Ovary (tissue), 3 donors: ENCODE measurements around the gene SIL1.

Experiments used
- POLR2A ChIP-seq: fragments of 450-650 bp; IDR thresholded peaks from one replicate; pipeline ENCODE4 v1.6.1; 2017; ENCODE audit warnings: antibody characterized with exemption, mild to moderate bottlenecking, moderate library complexity
- TF ChIP-seq, protein P1 (sequence below), 3 donors: fragments of 450-650 bp in 2 of 3; fragments of 200-600 bp in 1 of 3; IDR thresholded peaks; one replicate each; pipeline versions ENCODE4 v1.5.1 to v1.8.0; 2016 to 2022; ENCODE audit warnings: antibody characterized with exemption in 3 of 3, mild to moderate bottlenecking in 1 of 3
- donor health status: DM: no; HTN: no; CAD: no.

DNA sequence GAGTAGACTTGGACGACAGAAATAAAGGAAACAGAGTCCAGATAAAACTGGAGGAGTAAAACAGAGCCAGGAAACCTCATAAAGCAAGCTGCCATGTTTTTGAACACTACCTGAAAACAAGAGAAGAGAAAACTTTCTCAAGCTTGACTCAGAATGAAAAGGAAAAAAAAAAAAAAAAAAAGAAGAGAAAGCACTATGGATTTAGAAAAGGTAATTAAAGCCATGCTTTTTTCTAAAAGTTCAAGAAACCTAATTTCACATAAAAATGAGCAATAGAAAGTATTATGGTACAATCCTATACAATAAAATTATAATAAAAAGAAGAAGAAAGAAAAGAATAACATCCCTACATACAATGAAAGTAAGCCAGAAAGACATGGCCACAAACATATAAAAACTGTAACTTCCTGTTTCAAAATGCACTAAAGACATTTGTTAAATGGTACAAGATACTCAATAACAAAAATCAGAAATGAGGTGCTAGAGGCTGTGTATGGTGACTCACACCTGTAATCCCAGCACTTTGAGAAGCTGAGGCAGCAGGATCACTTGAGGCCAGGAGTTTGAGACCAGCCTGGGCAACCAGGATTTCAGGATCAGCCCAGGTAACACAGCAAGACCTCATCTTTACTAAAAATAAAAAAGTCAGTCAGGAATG lies 129.5 kb downstream of the SIL1 start:
- TF ChIP-seq, protein P1, sequence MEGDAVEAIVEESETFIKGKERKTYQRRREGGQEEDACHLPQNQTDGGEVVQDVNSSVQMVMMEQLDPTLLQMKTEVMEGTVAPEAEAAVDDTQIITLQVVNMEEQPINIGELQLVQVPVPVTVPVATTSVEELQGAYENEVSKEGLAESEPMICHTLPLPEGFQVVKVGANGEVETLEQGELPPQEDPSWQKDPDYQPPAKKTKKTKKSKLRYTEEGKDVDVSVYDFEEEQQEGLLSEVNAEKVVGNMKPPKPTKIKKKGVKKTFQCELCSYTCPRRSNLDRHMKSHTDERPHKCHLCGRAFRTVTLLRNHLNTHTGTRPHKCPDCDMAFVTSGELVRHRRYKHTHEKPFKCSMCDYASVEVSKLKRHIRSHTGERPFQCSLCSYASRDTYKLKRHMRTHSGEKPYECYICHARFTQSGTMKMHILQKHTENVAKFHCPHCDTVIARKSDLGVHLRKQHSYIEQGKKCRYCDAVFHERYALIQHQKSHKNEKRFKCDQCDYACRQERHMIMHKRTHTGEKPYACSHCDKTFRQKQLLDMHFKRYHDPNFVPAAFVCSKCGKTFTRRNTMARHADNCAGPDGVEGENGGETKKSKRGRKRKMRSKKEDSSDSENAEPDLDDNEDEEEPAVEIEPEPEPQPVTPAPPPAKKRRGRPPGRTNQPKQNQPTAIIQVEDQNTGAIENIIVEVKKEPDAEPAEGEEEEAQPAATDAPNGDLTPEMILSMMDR (IDR thresholded peaks at IDR 0.05): no peak
- TF ChIP-seq POLR2A: no peak
